ENCODE measurements around the gene CSNK2A2.

The CSNK2A2 gene

GRCh38 chr16:58198803-58199411 lies 1.0 kb upstream of the CSNK2A2 start:
- DNase-seq (ENCODE audit: low read depth in 2 of 2), result no peak

DNA sequence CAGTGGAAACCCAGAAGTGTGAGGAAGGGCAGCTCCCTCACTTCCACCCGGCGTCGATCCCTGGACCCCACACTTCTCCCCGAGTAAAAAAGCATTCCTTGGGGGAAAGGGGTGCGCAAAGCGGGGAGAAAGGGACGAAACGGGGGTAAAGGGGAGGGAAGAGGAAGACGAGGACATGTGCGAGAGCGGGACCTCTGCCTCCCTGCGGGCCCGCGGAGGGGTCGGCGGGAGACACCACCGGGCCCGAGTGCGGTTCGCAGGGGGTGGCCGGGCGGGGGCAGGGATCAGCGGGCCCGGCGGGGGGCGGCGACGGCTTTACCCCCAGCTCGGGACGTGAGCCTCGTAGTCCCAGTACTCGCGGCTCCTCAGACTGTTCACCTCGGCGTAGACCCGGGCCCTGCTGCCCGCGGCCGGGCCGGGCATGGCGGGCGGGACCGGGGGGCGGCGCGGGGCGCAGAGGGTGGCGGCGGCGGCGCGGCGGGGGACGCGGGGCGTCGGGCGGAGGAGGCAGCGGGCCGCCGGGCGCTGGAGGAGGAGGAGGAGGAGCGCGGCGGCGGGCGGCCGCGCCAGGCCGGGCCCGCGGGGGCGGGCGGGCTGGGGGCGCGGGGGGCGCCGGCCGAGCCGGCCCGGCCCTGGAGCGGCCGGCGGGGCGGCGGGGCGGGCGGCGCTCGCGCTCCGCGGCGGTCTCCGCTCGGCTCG lies 443 bp downstream of the CSNK2A2 start:
- no peak for DNase-seq (ENCODE audit: low read depth in 2 of 2)

- DNase-seq (ENCODE audit: low read depth in 2 of 2), result no peak
These were observed 1.0 kb downstream of the CSNK2A2 start for GRCh38 chr16:58196898-58197313.

- DNase-seq (ENCODE audit: low read depth in 2 of 2), result no peak
These were observed 2.1 kb downstream of the CSNK2A2 start for GRCh38 chr16:58195771-58196170.

- DNase-seq (ENCODE audit: low read depth in 2 of 2), result no peak
These were observed 2.6 kb downstream of the CSNK2A2 start for GRCh38 chr16:58195344-58195743.

DNA sequence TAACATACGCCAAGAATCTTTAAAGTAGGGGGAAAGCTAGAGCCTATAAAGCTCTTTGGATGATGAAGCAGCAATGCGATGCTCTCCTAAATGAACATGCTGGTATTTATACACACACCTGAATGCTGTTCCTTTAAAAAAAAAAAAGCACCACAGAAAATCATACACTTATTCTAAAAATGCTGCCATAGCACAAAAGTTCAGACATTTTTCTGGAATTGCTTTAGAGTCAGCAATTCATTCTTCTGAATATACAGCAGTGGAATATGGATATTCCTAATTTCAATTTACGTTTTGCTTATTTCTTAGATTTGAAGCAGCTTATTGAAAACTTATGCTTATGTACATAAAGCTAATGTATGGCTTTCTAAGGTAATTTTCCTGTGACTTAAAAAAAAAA lies 3.1 kb downstream of the CSNK2A2 start:
- no peak for DNase-seq (ENCODE audit: low read depth in 2 of 2)

DNA sequence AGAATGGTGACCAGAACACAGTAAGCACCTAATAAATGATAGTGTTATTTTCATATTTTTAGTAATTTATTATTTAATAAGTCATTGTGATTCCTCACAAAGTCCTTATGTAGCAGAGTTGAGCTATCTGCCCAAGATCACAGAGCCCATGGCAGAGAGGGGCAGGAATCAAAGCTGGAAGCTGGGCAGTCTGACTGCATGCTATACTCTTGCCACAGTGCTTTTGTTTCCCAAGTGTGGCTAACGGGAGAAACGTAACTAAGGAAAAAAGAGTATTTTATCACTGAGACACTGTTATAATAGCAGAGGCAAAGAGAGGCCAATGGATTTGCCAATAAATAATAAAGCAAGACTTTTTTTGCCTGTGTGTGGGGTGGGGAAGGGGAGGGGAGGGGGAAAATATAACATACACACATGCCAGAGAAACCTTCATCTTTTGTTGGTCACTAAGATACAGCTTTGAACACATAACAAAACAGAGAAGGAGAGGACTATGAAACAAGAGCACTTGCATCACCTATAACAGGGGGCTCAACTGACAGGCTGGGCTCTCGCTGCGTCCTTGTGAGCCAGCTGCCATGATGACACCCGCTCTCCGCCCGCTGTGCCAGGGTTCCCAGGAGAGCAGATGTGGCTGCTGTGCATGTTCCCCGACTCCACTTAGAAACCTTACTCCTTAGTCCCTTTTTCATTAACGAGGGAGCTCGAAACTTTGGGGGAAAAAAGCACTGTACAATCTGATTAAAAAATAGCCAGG lies 10.1 kb downstream of the CSNK2A2 start:
- DNase-seq (ENCODE audit: low read depth in 2 of 2), result no peak

DNA sequence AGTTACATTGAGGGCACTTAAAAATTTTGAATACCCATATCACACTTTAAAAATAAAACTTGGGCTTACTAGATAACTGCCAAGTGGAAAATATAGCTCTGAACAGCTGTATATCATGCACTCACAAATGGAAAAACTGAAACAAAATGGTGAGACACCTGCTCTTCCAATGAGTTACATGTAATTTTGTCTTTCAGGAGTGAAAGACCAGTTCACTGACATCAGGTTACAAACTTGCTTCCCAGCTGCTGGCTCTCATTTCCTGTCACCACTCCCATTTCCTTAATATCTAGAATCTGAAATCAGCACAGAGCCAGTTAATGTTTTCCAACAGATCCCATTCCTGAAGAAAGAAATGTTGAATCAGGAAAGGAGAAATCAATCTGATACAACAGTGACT lies 10.8 kb downstream of the CSNK2A2 start:
- no peak for DNase-seq (ENCODE audit: low read depth in 2 of 2)

DNA sequence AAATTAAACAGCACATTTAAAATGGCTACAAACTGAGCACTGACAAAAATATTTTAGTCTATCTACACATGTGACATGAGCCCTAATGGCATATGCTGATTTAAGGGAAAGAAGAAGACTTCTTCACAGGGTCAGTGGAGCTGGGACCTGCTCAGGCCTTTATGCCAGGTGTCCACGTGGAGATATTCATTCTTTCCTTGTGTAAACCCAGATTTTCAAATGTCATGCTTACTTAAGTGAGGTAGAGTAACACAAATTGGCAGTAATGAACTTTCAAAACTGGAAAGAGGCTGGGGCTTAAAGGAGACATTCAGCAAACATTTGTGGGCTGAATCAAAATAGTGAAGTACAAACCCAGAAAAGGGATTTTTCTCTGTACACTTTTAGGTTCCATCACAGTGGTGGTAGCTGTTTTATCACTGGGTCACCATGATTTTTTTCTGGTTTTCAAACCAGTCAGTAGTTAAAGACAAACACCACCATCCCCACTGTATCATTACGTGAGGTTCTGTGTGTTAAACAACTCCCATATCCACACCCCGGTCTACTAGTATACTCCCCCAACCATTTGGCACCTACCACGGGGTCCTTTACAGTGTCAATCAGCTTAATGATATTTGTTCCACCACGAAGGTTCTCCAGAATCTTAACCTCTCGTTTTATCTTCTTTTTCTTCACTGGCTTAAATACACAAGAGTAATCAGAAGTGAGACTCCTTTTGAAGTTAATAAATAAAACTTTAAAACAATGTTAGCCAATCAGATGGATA lies 11.5 kb downstream of the CSNK2A2 start:
- no peak for DNase-seq (ENCODE audit: low read depth in 2 of 2)

- no peak for DNase-seq (ENCODE audit: low read depth in 2 of 2)
These were observed 20.6 kb downstream of the CSNK2A2 start for GRCh38 chr16:58177353-58177710.

DNA sequence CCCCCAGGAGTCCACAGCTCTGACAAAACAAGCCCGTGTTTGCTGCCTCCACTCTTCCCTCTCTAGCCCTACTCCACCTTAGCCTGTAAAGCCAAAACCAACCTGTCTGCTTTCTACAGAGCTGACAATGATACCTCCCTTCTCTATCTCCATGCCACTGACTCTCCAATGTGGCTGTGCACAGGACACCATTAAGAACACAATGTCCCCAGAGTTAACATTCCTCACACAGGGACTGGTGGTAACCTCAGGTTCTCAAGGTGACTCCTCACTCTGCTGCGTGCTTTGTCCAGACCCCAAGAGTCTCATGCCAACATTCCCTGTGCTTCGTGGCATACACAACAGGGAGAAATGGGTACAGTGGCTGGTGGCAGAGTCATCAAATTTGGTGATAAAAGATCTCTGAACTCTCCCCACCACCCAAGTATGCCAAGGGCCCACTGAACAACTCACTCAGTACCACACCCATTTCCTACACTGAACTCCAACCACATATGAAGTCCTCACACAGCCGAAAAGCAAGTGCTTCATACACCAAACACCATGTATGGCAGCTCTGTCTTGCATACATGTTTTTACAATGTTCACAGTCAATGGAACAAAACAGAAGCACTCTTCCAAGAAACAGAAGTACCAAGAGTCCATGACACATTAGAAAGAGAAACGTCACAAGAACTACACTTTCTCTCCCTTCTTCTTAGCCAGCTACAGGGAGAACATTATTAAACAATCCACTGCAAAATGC lies 21.1 kb downstream of the CSNK2A2 start:
- DNase-seq (ENCODE audit: low read depth in 2 of 2), result no peak

GRCh38 chr16:58170223-58170622 lies 27.7 kb downstream of the CSNK2A2 start:
- DNase-seq (ENCODE audit: low read depth in 2 of 2), result no peak

- DNase-seq (ENCODE audit: low read depth in 2 of 2), result no peak
These were observed 37.1 kb downstream of the CSNK2A2 start for GRCh38 chr16:58160855-58161254.

DNA sequence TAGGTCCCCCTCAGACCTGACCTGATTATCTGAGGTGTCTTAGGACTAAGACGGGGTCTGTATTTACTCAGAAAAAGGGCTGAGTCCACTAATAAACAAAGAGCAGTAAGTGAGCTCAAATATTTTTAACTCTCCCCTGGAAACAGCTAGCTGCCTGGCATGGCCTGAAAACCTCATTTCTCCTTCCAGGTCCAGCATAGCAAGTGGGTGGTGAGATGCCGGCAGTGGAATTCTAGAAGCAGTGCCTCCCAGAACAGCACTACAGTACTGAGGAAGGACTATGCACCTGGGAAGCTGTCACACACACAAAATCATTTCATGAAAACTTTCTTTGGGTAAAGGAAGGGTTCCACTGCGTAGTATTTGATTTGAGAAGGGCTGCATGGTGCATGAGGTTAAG lies 39.2 kb downstream of the CSNK2A2 start:
- DNase-seq (ENCODE audit: low read depth in 2 of 2), result no peak

DNA sequence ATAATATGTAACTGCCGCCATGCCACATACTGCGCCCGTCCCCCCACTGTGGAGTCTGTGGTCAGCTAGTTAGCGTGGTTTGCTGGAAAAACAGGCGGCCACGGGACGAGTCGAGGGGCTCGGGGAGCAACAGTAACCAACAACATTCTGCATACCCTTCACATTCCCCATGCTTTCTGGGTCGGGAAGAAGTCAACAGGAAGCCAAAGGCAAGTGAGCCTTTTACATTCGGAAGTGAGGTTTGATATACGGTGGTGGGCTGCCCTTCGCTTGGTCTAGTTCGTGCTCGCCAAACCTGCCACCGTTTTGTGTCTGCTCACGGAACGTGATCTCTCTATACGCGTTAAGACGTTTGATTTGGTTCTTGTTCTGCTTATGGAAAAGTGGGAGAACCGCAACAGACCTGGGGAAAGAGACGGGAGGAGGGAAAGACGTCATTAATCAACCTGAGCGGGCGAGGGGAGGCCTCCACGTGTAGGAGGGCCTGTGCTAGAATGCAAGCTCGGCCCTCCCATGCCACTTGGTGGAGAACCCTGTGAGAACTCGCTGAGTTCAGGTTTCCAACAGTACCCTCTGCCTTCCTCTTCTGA lies 39.9 kb downstream of the CSNK2A2 start:
- DNase-seq (ENCODE audit: low read depth in 2 of 2), result no peak

DNA sequence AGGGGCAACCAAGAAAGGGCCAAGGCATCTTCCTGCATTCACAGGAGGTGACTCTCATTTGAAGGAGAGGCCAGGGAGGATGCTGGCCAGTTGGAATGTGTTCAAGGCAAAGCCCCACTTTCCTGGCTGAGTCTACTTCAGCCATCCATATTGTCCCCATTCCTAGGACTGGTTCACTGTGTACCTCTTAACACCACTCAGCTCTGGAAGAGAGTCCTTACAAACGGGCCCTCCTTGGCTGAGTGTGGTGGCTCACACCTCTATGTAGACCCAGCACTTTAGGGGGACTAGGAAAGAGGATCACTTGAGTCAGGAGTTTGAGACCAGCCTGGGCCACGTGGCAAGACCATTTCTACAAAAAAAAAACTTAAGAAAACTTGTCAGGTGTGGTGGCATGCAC lies 40.7 kb downstream of the CSNK2A2 start:
- DNase-seq (ENCODE audit: low read depth in 2 of 2), result no peak

DNA sequence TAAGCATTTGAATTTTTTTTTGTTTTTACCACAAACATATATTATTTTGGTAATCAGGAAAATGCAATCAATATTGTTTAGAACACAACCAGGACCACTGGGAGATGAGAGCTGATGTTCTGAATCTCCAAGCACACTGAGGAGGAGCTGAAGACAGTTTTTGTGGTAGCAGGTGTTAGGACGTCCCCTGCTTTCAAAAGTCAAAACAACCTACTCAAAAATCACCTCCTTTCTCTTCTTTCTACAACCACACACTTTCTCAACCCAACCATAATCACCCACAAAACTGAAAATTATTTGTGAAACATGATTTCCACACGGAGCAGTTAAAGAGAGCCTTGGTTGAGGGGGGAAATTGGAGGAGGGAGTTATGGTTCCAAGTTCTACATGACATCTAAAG lies 42.1 kb downstream of the CSNK2A2 start:
- DNase-seq (ENCODE audit: low read depth in 2 of 2), result no peak

DNA sequence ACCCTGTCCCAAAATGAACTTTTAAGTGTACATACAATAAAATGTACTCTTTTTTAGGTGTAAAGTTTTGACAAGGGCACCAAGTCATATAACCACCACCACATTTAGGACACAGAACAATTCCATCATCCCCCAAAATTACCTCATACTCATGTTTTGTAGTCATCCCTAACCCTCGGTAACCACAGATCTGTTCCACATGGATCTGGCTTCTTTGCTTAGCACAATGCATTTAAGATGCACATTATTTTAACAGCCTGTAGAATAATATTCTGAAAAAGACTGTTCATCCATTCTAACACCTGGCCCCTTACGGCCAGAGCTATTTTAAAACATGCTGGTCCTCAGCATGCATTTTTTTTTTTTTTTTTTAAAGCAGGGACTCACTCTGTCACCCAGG lies 43.6 kb downstream of the CSNK2A2 start:
- DNase-seq (ENCODE audit: low read depth in 2 of 2), result no peak

GRCh38 chr16:58152246-58152868 lies 45.5 kb downstream of the CSNK2A2 start:
- no peak for DNase-seq (ENCODE audit: low read depth in 2 of 2)

DNA sequence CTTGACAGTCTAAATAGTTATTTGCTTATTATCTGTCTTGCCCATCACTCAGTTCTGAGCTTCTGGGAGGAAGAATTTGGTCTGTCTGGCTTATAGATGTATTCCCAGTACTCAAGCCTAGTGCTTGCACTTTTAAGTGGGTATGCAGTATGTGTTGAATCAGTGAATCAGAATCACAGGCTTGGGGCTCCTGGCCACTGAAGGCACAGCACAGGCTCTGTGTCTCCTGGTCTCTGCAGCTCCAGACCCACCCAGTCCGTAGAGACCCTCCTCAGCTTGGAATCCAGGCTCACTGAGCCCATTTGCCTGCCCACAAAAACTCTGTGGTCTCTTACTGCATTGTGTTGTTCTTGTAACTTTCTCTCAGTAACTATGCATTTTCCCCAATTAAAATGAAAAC lies 49.4 kb downstream of the CSNK2A2 start:
- no peak for DNase-seq (ENCODE audit: low read depth in 2 of 2)

DNA sequence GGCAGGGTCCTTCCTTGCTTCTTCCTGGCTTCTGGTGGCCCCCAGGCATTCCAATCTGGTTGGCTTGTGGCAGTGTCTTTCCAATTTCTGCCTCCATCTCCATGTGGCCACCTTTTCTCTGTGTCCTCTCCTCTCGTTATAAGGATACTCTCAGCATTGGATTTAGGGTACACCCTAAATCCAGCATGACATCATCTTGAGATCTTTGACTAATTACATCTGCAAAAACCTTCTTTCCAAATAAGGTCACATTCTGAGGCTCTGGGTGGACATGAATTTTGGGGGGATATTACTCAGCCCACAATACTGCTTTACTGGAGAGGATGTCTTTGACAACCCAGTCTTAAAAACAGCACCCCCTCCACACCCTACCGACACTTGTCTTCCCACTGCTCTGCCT lies 49.8 kb downstream of the CSNK2A2 start:
- DNase-seq (ENCODE audit: low read depth in 2 of 2), result no peak
